ENCODE data around the gene B3GALT4.
"Not testable (repeated sequence)": the region's sequence is repeated elsewhere in the genome, so short reads cannot be mapped to it uniquely, and the experiment has no call there.

B3GALT4 gene

GRCh38 chr6:33272275-33273128 lies 4.4 kb upstream of the B3GALT4 start:
- no peak for DNase-seq

- DNase-seq = no peak
Measured at GRCh38 chr6:33273129-33273923, 3.6 kb upstream of the B3GALT4 start.

- no peak for DNase-seq
Measured at GRCh38 chr6:33273924-33274902, 2.7 kb upstream of the B3GALT4 start.

- DNase-seq = not testable (repeated sequence)
Measured at GRCh38 chr6:33275795-33276580, 935 bp upstream of the B3GALT4 start.

GRCh38 chr6:33276581-33276863 lies 401 bp upstream of the B3GALT4 start:
- peak; percentile 3 for DNase-seq

GRCh38 chr6:33277663-33278391 lies 904 bp downstream of the B3GALT4 start:
- DNase-seq = peak; percentile 22

GRCh38 chr6:33278392-33278741 lies 1.4 kb downstream of the B3GALT4 start:
- no peak for DNase-seq

- DNase-seq = no peak
Measured at GRCh38 chr6:33278810-33279209, 1.9 kb downstream of the B3GALT4 start.

GRCh38 chr6:33279257-33279695 lies 2.4 kb downstream of the B3GALT4 start:
- no peak for DNase-seq

- DNase-seq = peak; percentile 62
Measured at GRCh38 chr6:33279971-33280511, 3.1 kb downstream of the B3GALT4 start.

- no peak for DNase-seq
Measured at GRCh38 chr6:33280539-33280938, 3.6 kb downstream of the B3GALT4 start.

- not testable (repeated sequence) for DNase-seq
Measured at GRCh38 chr6:33285214-33285613, 8.3 kb downstream of the B3GALT4 start.

- DNase-seq = no peak
Measured at GRCh38 chr6:33286946-33287914, 10.3 kb downstream of the B3GALT4 start.

- DNase-seq = no peak
Measured at GRCh38 chr6:33288141-33288920, 11.4 kb downstream of the B3GALT4 start.

GRCh38 chr6:33288921-33289783 lies 12.2 kb downstream of the B3GALT4 start, which contains the start of the genes PFDN6 and WDR46:
PFDN6 (plus strand) TSS chr6:33289601; CDS start chr6:33289857, 256 bp downstream.
WDR46 (minus strand) TSS chr6:33289239; CDS start chr6:33289170, 69 bp downstream.
- peak; percentile 88 for DNase-seq

- DNase-seq = no peak
Measured at GRCh38 chr6:33289784-33290315, 12.9 kb downstream of the B3GALT4 start.

- no peak for DNase-seq
Measured at GRCh38 chr6:33290459-33290858, 13.5 kb downstream of the B3GALT4 start.
